ENCODE data around the gene NEK9. TPM values are rescaled to one million over a fixed set of nuclear protein-coding genes. Genes with fewer than 3 reads are reported as not detected.

Gene NEK9

DNA sequence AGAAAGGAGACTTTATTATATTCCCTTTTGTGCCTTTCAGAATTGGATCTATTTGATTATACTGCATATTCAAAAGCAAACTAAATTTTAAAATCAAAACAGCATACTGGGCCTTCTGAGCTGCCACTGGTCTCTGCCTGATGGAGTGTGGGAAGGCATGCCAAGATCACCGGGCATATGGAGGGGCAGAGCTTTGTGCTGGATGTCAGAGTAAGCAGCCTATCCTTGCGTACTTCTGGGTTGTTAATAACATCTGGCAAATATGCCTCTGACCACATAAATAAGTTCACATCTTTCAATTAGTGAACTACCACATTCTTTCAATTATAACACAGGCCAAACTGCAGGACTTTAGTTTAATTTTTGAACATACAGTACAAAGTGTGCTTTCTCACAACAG, 93.9 kb downstream of the NEK9 start:
- Histone ChIP-seq H4K91ac (ENCODE audit: low read depth, low read length, poor library complexity) (no peak overlapping the region), H3K4ac (ENCODE audit: low read length) (no peak overlapping the region), H4K8ac (ENCODE audit: low read depth, low read length) (no peak overlapping the region), H2BK12ac (ENCODE audit: low read length) (no peak overlapping the region), H3K4me1 (ENCODE audit: control insufficient read depth in 2 of 2, insufficient read depth in 1 of 2, low read depth in 1 of 2, low read length in 2 of 2) (no peaks in the 10 kb centered on the region), H2BK15ac (ENCODE audit: low read length) (no peak overlapping the region), H3K18ac (ENCODE audit: low read length) (no peak overlapping the region), H2AFZ (ENCODE audit: low read length) (no peak overlapping the region), H3K9ac (ENCODE audit: low read depth, low read length, poor library complexity) (no peak overlapping the region), H3K27me3 (ENCODE audit: control insufficient read depth in 3 of 3, insufficient read depth in 3 of 3, low read depth in 1 of 3, low read length in 3 of 3) (no peaks in the 10 kb centered on the region), H3K14ac (ENCODE audit: low read length) (no peak overlapping the region), H3K27ac (replicated peaks; ENCODE audit: low read length) (no peak overlapping the region), H2AK5ac (ENCODE audit: low read depth, low read length) (no peak overlapping the region), H3K23ac (ENCODE audit: low read depth, low read length, poor library complexity) (no peak overlapping the region), H2BK5ac (ENCODE audit: low read length) (no peak overlapping the region), H3K4me2 (ENCODE audit: insufficient read depth, low read length, poor library complexity, severe bottlenecking) (no peak overlapping the region), H3K79me1 (ENCODE audit: low read depth, low read length) (no peaks in the 10 kb centered on the region), H3K36me3 (replicated peaks in 1 of 2; ENCODE audit: control insufficient read depth in 2 of 2, insufficient read depth in 2 of 2, low read length in 2 of 2) (peaks cover 4 to 9% of the 10 kb centered on the region in 2 donors), H3K4me3 (ENCODE audit: low read length in 2 of 2) (no peak overlapping the region), H3K9me3 (replicated peaks in 1 of 2; ENCODE audit: control insufficient read depth in 2 of 2, insufficient read depth in 1 of 2, low read depth in 1 of 2, low read length in 2 of 2) (no peaks in the 10 kb centered on the region), H2BK120ac (ENCODE audit: low read depth, low read length) (no peak overlapping the region)
- DNase-seq (ENCODE audit: low spot score): no peak
- WGBS, 2 donors (ENCODE audit: extremely low coverage in 2 of 2, insufficient read length in 2 of 2, insufficient replicate concordance in 1 of 2): no CpG with 5 or more reads among the region's 2 CpGs

GRCh38 chr14:75030147-75030546, 96.7 kb downstream of the NEK9 start:
- H3K9ac ChIP-seq (ENCODE audit: low read depth, low read length, poor library complexity): no peak overlapping the region

More at GRCh38 chr14:75030147-75030546, 96.7 kb downstream of the NEK9 start:
- H2BK120ac ChIP-seq (ENCODE audit: low read depth, low read length): no peak overlapping the region
- peaks cover 6 to 9% of the 10 kb centered on the region in 2 donors for H3K36me3 ChIP-seq (replicated peaks in 1 of 2; ENCODE audit: control insufficient read depth in 2 of 2, insufficient read depth in 2 of 2, low read length in 2 of 2)
- H2AFZ ChIP-seq (ENCODE audit: low read length): no peak overlapping the region
- no peaks in the 10 kb centered on the region for H3K79me1 ChIP-seq (ENCODE audit: low read depth, low read length)
- H4K8ac ChIP-seq (ENCODE audit: low read depth, low read length): no peak overlapping the region
- H3K14ac ChIP-seq (ENCODE audit: low read length): no peak overlapping the region
- no peak overlapping the region for H3K23ac ChIP-seq (ENCODE audit: low read depth, low read length, poor library complexity)
- no peaks in the 10 kb centered on the region for H3K9me3 ChIP-seq (replicated peaks in 1 of 2; ENCODE audit: control insufficient read depth in 2 of 2, insufficient read depth in 1 of 2, low read depth in 1 of 2, low read length in 2 of 2)
- H2BK5ac ChIP-seq (ENCODE audit: low read length): no peak overlapping the region
- no peak overlapping the region for H2BK12ac ChIP-seq (ENCODE audit: low read length)
- no peak overlapping the region for H3K27ac ChIP-seq (replicated peaks; ENCODE audit: low read length)
- H2BK15ac ChIP-seq (ENCODE audit: low read length): no peak overlapping the region
- no peak for DNase-seq (ENCODE audit: low spot score)
- no peak overlapping the region for H3K18ac ChIP-seq (ENCODE audit: low read length)
- H3K4me2 ChIP-seq (ENCODE audit: insufficient read depth, low read length, poor library complexity, severe bottlenecking): no peak overlapping the region
- H4K91ac ChIP-seq (ENCODE audit: low read depth, low read length, poor library complexity): no peak overlapping the region
- H3K4me3 ChIP-seq (ENCODE audit: low read length in 2 of 2): no peak overlapping the region
- H3K27me3 ChIP-seq (ENCODE audit: control insufficient read depth in 3 of 3, insufficient read depth in 3 of 3, low read depth in 1 of 3, low read length in 3 of 3): no peaks in the 10 kb centered on the region
- H3K4ac ChIP-seq (ENCODE audit: low read length): no peak overlapping the region
- WGBS, 2 donors (ENCODE audit: extremely low coverage in 2 of 2, insufficient read length in 2 of 2, insufficient replicate concordance in 1 of 2): no CpG with 5 or more reads among the region's 1 CpG
- no peaks in the 10 kb centered on the region for H3K4me1 ChIP-seq (ENCODE audit: control insufficient read depth in 2 of 2, insufficient read depth in 1 of 2, low read depth in 1 of 2, low read length in 2 of 2)
- H2AK5ac ChIP-seq (ENCODE audit: low read depth, low read length): no peak overlapping the region

Small RNAs within 50 kb of the gene (small RNA-seq; reads per million reads assigned to genes)
- not detected for gene HIF1AP1 (ENCODE audit: insufficient read depth)

Measured in neuronal stem cell (in vitro differentiated cells).